ENCODE results near the gene KCNIP1.
A peak's percentile ranks its signal among the peaks of the same experiment; 100 is the strongest.

KCNIP1 gene

DNA sequence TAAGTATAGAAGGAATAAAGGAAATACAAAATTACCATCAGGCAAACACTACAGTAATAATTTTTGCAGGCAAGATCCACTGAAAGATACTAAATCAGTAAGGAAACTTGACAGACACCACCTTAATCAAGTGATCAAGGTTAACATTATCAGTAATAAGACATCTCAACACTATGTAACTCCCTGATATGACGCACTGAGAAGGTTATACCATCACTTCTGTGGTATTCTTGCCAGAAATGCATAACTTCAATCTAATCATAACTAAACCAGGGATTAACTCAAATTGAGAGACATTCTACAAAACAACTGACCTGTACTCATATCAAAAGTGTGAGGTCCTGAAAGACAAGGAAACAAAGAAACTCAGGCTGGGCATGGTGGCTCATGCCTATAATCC lies 227.2 kb downstream of the KCNIP1 start:
- Histone ChIP-seq H3K23ac (ENCODE audit: low read length) (no peak overlapping the region), H3K56ac (ENCODE audit: low read length) (no peak overlapping the region), H3K18ac (ENCODE audit: low read length) (no peak overlapping the region), H3K36me3 (ENCODE audit: control insufficient read depth, insufficient read depth, low read length) (no peaks in the 10 kb centered on the region), H3K9ac (ENCODE audit: low read length) (no peak overlapping the region), H3K4me1 (ENCODE audit: control insufficient read depth, low read depth, low read length) (no peaks in the 10 kb centered on the region), H2BK15ac (replicated peaks; ENCODE audit: low read depth) (no peak overlapping the region), H3K4me2 (ENCODE audit: low read length) (no peak overlapping the region), H3K27me3 (ENCODE audit: insufficient read depth, low read length, poor library complexity) (no peaks in the 10 kb centered on the region), H3K79me1 (ENCODE audit: low read length) (no peaks in the 10 kb centered on the region), H4K8ac (ENCODE audit: low read depth, low read length) (no peak overlapping the region), H2BK5ac (ENCODE audit: low read length) (no peak overlapping the region), H3K4ac (ENCODE audit: low read depth, low read length) (no peak overlapping the region), H2BK120ac (ENCODE audit: low read depth, low read length) (no peak overlapping the region), H4K5ac (ENCODE audit: low read length) (no peak overlapping the region), H3K4me3 (ENCODE audit: low read length) (no peak overlapping the region), H3K27ac (ENCODE audit: low read depth, low read length) (no peak overlapping the region), H3K79me2 (ENCODE audit: control insufficient read depth, insufficient read depth, low read length) (no peaks in the 10 kb centered on the region), H2AK5ac (ENCODE audit: low read length) (no peak overlapping the region)
- DNase-seq, result no peak
- WGBS (ENCODE audit: extremely low coverage, insufficient coverage, low lambda C conversion rate), result no CpG with 5 or more reads among the region's 1 CpG

DNA sequence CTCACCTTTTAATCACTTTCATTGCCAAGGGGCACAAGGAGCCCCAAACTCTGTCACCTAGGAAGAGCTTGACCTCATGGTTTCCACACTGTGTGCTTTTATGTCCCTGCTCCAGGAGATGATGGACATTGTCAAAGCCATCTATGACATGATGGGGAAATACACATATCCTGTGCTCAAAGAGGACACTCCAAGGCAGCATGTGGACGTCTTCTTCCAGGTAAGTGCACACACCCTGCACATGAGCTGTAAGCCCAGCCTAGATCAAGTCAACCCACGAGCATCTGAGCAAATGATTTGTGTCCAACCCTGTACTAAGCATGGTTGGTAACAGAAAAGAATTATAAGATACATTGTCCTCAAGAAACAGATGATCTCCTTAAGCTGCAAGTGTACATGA lies 228.9 kb downstream of the KCNIP1 start:
- H2BK15ac ChIP-seq (replicated peaks; ENCODE audit: low read depth), result no peak overlapping the region
- H3K27ac ChIP-seq (ENCODE audit: low read depth, low read length), result no peak overlapping the region
- no peaks in the 10 kb centered on the region for H3K79me1 ChIP-seq (ENCODE audit: low read length)
- H3K18ac ChIP-seq (ENCODE audit: low read length), result no peak overlapping the region
- no peak for DNase-seq
- H3K23ac ChIP-seq (ENCODE audit: low read length), result no peak overlapping the region
- WGBS (ENCODE audit: extremely low coverage, insufficient coverage, low lambda C conversion rate), result no CpG with 5 or more reads among the region's 2 CpGs
- no peak overlapping the region for H3K4me3 ChIP-seq (ENCODE audit: low read length)
- no peak overlapping the region for H4K5ac ChIP-seq (ENCODE audit: low read length)
- H3K27me3 ChIP-seq (ENCODE audit: insufficient read depth, low read length, poor library complexity), result no peaks in the 10 kb centered on the region
- no peak overlapping the region for H2BK5ac ChIP-seq (ENCODE audit: low read length)
- H3K4ac ChIP-seq (ENCODE audit: low read depth, low read length), result no peak overlapping the region
- no peak overlapping the region for H3K56ac ChIP-seq (ENCODE audit: low read length)
- no peaks in the 10 kb centered on the region for H3K79me2 ChIP-seq (ENCODE audit: control insufficient read depth, insufficient read depth, low read length)
- H3K4me1 ChIP-seq (ENCODE audit: control insufficient read depth, low read depth, low read length), result peaks cover 7% of the 10 kb centered on the region
- H3K4me2 ChIP-seq (ENCODE audit: low read length), result no peak overlapping the region
- no peak overlapping the region for H2AK5ac ChIP-seq (ENCODE audit: low read length)
- H3K9ac ChIP-seq (ENCODE audit: low read length), result no peak overlapping the region
- no peak overlapping the region for H2BK120ac ChIP-seq (ENCODE audit: low read depth, low read length)
- H3K36me3 ChIP-seq (ENCODE audit: control insufficient read depth, insufficient read depth, low read length), result no peaks in the 10 kb centered on the region
- no peak overlapping the region for H4K8ac ChIP-seq (ENCODE audit: low read depth, low read length)

DNA sequence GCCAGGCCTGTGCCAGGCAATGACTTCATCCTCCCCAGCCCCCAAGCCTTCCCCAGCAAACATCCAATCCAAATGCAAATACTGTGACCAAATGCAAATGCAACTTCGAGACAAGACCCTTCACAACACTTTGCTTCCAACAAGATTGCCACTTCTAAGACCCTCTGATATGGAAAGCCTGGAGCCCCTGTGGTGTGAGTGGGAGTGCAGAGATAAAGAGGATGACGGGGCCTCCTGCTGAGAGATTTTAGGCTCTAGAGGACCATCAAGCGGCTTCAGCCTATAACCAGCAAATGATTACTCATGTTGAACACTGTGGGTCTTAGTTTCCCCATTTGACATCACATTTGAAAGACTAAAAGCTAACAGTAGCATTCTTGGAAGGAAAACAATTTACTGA lies 233.1 kb downstream of the KCNIP1 start:
- H2BK5ac ChIP-seq (ENCODE audit: low read length), result no peak overlapping the region
- H3K27ac ChIP-seq (ENCODE audit: low read depth, low read length), result no peak overlapping the region
- H3K4me1 ChIP-seq (ENCODE audit: control insufficient read depth, low read depth, low read length), result peaks cover 11% of the 10 kb centered on the region
- H3K56ac ChIP-seq (ENCODE audit: low read length), result no peak overlapping the region
- H4K5ac ChIP-seq (ENCODE audit: low read length), result no peak overlapping the region
- H3K18ac ChIP-seq (ENCODE audit: low read length), result no peak overlapping the region
- no peaks in the 10 kb centered on the region for H3K79me1 ChIP-seq (ENCODE audit: low read length)
- no peak overlapping the region for H3K4ac ChIP-seq (ENCODE audit: low read depth, low read length)
- no peak overlapping the region for H3K23ac ChIP-seq (ENCODE audit: low read length)
- H2BK120ac ChIP-seq (ENCODE audit: low read depth, low read length), result no peak overlapping the region
- DNase-seq, result peak; percentile 66
- no peak overlapping the region for H3K4me2 ChIP-seq (ENCODE audit: low read length)
- H4K8ac ChIP-seq (ENCODE audit: low read depth, low read length), result no peak overlapping the region
- no peak overlapping the region for H3K4me3 ChIP-seq (ENCODE audit: low read length)
- H3K79me2 ChIP-seq (ENCODE audit: control insufficient read depth, insufficient read depth, low read length), result no peaks in the 10 kb centered on the region
- no peak overlapping the region for H2BK15ac ChIP-seq (replicated peaks; ENCODE audit: low read depth)
- WGBS (ENCODE audit: extremely low coverage, insufficient coverage, low lambda C conversion rate), result no CpG with 5 or more reads among the region's 3 CpGs
- no peak overlapping the region for H2AK5ac ChIP-seq (ENCODE audit: low read length)
- H3K27me3 ChIP-seq (ENCODE audit: insufficient read depth, low read length, poor library complexity), result no peaks in the 10 kb centered on the region
- no peaks in the 10 kb centered on the region for H3K36me3 ChIP-seq (ENCODE audit: control insufficient read depth, insufficient read depth, low read length)
- no peak overlapping the region for H3K9ac ChIP-seq (ENCODE audit: low read length)

DNA sequence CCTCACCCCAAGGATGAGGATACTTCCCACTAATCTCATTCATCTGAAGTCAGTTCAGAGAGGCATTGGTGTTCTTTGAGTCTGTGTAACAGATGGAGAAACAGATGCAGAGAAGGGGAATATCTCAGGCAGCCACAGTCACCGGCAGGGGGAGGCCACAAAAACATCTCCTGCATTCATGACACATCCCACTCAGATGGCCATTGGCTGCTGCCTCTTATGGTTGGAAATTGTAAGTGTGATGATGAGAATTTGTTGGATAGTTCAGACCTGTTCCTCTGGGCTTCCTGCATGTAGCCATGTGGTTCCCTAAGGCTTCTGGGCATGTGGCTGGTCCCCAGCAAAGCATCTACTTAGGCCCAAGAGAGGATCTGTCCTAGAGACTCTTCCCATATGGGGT lies 233.8 kb downstream of the KCNIP1 start:
- no peaks in the 10 kb centered on the region for H3K27me3 ChIP-seq (ENCODE audit: insufficient read depth, low read length, poor library complexity)
- no peak overlapping the region for H3K56ac ChIP-seq (ENCODE audit: low read length)
- no peak overlapping the region for H3K4ac ChIP-seq (ENCODE audit: low read depth, low read length)
- peaks cover 11% of the 10 kb centered on the region for H3K4me1 ChIP-seq (ENCODE audit: control insufficient read depth, low read depth, low read length)
- H2BK120ac ChIP-seq (ENCODE audit: low read depth, low read length), result no peak overlapping the region
- no CpG with 5 or more reads among the region's 1 CpG for WGBS (ENCODE audit: extremely low coverage, insufficient coverage, low lambda C conversion rate)
- no peak overlapping the region for H3K18ac ChIP-seq (ENCODE audit: low read length)
- no peaks in the 10 kb centered on the region for H3K79me1 ChIP-seq (ENCODE audit: low read length)
- no peak for DNase-seq
- H3K4me3 ChIP-seq (ENCODE audit: low read length), result no peak overlapping the region
- H3K4me2 ChIP-seq (ENCODE audit: low read length), result no peak overlapping the region
- H2AK5ac ChIP-seq (ENCODE audit: low read length), result no peak overlapping the region
- no peak overlapping the region for H3K9ac ChIP-seq (ENCODE audit: low read length)
- no peak overlapping the region for H3K27ac ChIP-seq (ENCODE audit: low read depth, low read length)
- no peak overlapping the region for H3K23ac ChIP-seq (ENCODE audit: low read length)
- no peaks in the 10 kb centered on the region for H3K79me2 ChIP-seq (ENCODE audit: control insufficient read depth, insufficient read depth, low read length)
- H2BK5ac ChIP-seq (ENCODE audit: low read length), result no peak overlapping the region
- no peak overlapping the region for H4K5ac ChIP-seq (ENCODE audit: low read length)
- no peaks in the 10 kb centered on the region for H3K36me3 ChIP-seq (ENCODE audit: control insufficient read depth, insufficient read depth, low read length)
- H2BK15ac ChIP-seq (replicated peaks; ENCODE audit: low read depth), result no peak overlapping the region
- no peak overlapping the region for H4K8ac ChIP-seq (ENCODE audit: low read depth, low read length)

DNA sequence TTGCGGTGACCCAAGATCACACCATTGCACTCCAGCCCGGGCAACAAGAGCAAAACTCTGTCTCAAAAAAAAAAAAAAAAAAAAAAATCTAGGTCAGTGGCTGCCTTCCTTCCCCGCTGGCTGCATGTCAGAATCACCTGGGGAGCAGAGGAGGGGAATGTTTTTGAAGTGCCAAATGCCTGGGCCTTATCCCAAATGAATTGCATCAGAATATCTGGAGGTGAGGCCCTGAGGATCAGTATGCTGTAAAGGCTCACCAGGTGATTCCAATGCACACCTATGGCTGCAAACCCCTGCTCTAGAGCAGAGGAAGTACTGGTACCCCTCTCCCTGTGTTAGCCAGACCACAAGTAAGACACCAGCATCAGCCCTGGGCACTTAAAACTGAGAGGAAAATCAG lies 235.0 kb downstream of the KCNIP1 start:
- no peak overlapping the region for H3K23ac ChIP-seq (ENCODE audit: low read length)
- no peak overlapping the region for H3K27ac ChIP-seq (ENCODE audit: low read depth, low read length)
- no peaks in the 10 kb centered on the region for H3K79me1 ChIP-seq (ENCODE audit: low read length)
- no peak overlapping the region for H2BK5ac ChIP-seq (ENCODE audit: low read length)
- WGBS (ENCODE audit: extremely low coverage, insufficient coverage, low lambda C conversion rate), result no CpG with 5 or more reads among the region's 3 CpGs
- no peak overlapping the region for H2BK15ac ChIP-seq (replicated peaks; ENCODE audit: low read depth)
- no peak overlapping the region for H3K18ac ChIP-seq (ENCODE audit: low read length)
- no peak overlapping the region for H2AK5ac ChIP-seq (ENCODE audit: low read length)
- H3K27me3 ChIP-seq (ENCODE audit: insufficient read depth, low read length, poor library complexity), result no peaks in the 10 kb centered on the region
- no peaks in the 10 kb centered on the region for H3K36me3 ChIP-seq (ENCODE audit: control insufficient read depth, insufficient read depth, low read length)
- H3K4ac ChIP-seq (ENCODE audit: low read depth, low read length), result no peak overlapping the region
- H3K4me2 ChIP-seq (ENCODE audit: low read length), result no peak overlapping the region
- DNase-seq, result peak; percentile 56
- H4K8ac ChIP-seq (ENCODE audit: low read depth, low read length), result no peak overlapping the region
- peaks cover 12% of the 10 kb centered on the region for H3K4me1 ChIP-seq (ENCODE audit: control insufficient read depth, low read depth, low read length)
- H3K56ac ChIP-seq (ENCODE audit: low read length), result peak overlapping the region; percentile 17
- H3K4me3 ChIP-seq (ENCODE audit: low read length), result no peak overlapping the region
- H3K9ac ChIP-seq (ENCODE audit: low read length), result no peak overlapping the region
- no peaks in the 10 kb centered on the region for H3K79me2 ChIP-seq (ENCODE audit: control insufficient read depth, insufficient read depth, low read length)
- H2BK120ac ChIP-seq (ENCODE audit: low read depth, low read length), result no peak overlapping the region
- no peak overlapping the region for H4K5ac ChIP-seq (ENCODE audit: low read length)

DNA sequence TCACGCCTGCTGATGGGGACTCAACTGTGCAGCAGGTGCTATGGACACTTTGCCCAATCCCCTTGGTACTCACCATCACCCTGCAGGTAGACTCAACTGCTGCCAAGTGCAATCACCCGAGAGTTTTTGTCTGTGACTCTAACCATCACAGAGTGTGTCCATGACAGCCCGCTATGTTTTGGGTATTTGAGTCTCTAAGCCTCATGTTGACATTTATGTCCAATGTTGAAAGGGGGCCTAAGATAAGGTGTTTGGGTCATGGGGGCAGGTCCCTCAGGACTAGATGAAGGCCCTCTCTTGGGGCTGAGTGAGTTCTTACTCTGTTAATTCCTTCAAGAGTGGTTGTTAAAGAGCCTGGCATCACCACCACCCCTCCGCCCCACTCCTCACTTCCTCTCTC lies 235.6 kb downstream of the KCNIP1 start:
- Histone ChIP-seq H2AK5ac (ENCODE audit: low read length) (no peak overlapping the region), H2BK120ac (ENCODE audit: low read depth, low read length) (no peak overlapping the region), H3K56ac (ENCODE audit: low read length) (no peak overlapping the region), H3K4me3 (ENCODE audit: low read length) (no peak overlapping the region), H3K36me3 (ENCODE audit: control insufficient read depth, insufficient read depth, low read length) (no peaks in the 10 kb centered on the region), H3K23ac (ENCODE audit: low read length) (no peak overlapping the region), H3K27me3 (ENCODE audit: insufficient read depth, low read length, poor library complexity) (no peaks in the 10 kb centered on the region), H4K8ac (ENCODE audit: low read depth, low read length) (no peak overlapping the region), H3K79me2 (ENCODE audit: control insufficient read depth, insufficient read depth, low read length) (no peaks in the 10 kb centered on the region), H3K4me2 (ENCODE audit: low read length) (no peak overlapping the region), H3K18ac (ENCODE audit: low read length) (no peak overlapping the region), H4K5ac (ENCODE audit: low read length) (no peak overlapping the region), H3K79me1 (ENCODE audit: low read length) (no peaks in the 10 kb centered on the region), H3K27ac (ENCODE audit: low read depth, low read length) (no peak overlapping the region), H3K4me1 (ENCODE audit: control insufficient read depth, low read depth, low read length) (peaks cover 13% of the 10 kb centered on the region), H3K9ac (ENCODE audit: low read length) (no peak overlapping the region), H2BK5ac (ENCODE audit: low read length) (no peak overlapping the region), H2BK15ac (replicated peaks; ENCODE audit: low read depth) (no peak overlapping the region), H3K4ac (ENCODE audit: low read depth, low read length) (no peak overlapping the region)
- no CpG with 5 or more reads among the region's 4 CpGs for WGBS (ENCODE audit: extremely low coverage, insufficient coverage, low lambda C conversion rate)
- no peak for DNase-seq
